ENCODE data around the gene THSD8.
"Not testable (repeated sequence)": the region's sequence is repeated elsewhere in the genome, so short reads cannot be mapped to it uniquely, and the experiment has no call there.

THSD8 gene

GRCh38 chr19:12792051-12792852, 9.6 kb upstream of the THSD8 start:
- DNase-seq (ENCODE audit: low spot score): peak; percentile 76

GRCh38 chr19:12792853-12793289, 9.0 kb upstream of the THSD8 start:
- no peak for DNase-seq (ENCODE audit: low spot score)

GRCh38 chr19:12793290-12794195, 8.3 kb upstream of the THSD8 start:
- DNase-seq (ENCODE audit: low spot score): peak; percentile 98

- peak; percentile 25 for DNase-seq (ENCODE audit: low spot score)
Measured at GRCh38 chr19:12794196-12794941, 7.5 kb upstream of the THSD8 start.

- DNase-seq (ENCODE audit: low spot score): no peak
Measured at GRCh38 chr19:12794971-12795381, 6.9 kb upstream of the THSD8 start.

- DNase-seq (ENCODE audit: low spot score): peak; percentile 84
Measured at GRCh38 chr19:12796146-12797071, 5.5 kb upstream of the THSD8 start.

- DNase-seq (ENCODE audit: low spot score): no peak
Measured at GRCh38 chr19:12797141-12797587, 4.7 kb upstream of the THSD8 start.

GRCh38 chr19:12797607-12798006, 4.3 kb upstream of the THSD8 start:
- DNase-seq (ENCODE audit: low spot score): not testable (repeated sequence)

- DNase-seq (ENCODE audit: low spot score): no peak
Measured at GRCh38 chr19:12799742-12800465, 2.0 kb upstream of the THSD8 start.

GRCh38 chr19:12800466-12800770, 1.5 kb upstream of the THSD8 start:
- DNase-seq (ENCODE audit: low spot score): no peak

GRCh38 chr19:12800923-12801465, 875 bp upstream of the THSD8 start:
- DNase-seq (ENCODE audit: low spot score): peak; percentile 20

- no peak for DNase-seq (ENCODE audit: low spot score)
Measured at GRCh38 chr19:12802267-12803106, 618 bp downstream of the THSD8 start.

- DNase-seq (ENCODE audit: low spot score): no peak
Measured at GRCh38 chr19:12804051-12804450, 2.2 kb downstream of the THSD8 start.

GRCh38 chr19:12806242-12807081, 4.6 kb downstream of the THSD8 start, which contains the start of gene RNASEH2A:
Gene RNASEH2A, plus strand, starts transcription at chr19:12806584. Its CDS starts 90 bp downstream, at chr19:12806674.
- peak; percentile 91 for DNase-seq (ENCODE audit: low spot score)

- DNase-seq (ENCODE audit: low spot score): no peak
Measured at GRCh38 chr19:12815088-12815487, 13.2 kb downstream of the THSD8 start.

- DNase-seq (ENCODE audit: low spot score): not testable (repeated sequence)
Measured at GRCh38 chr19:12817188-12817587, 15.3 kb downstream of the THSD8 start.

- not testable (repeated sequence) for DNase-seq (ENCODE audit: low spot score)
Measured at GRCh38 chr19:12817810-12818209, 15.9 kb downstream of the THSD8 start.

GRCh38 chr19:12821761-12822160, 19.9 kb downstream of the THSD8 start:
- peak; percentile 51 for DNase-seq (ENCODE audit: low spot score)
